ENCODE results near the gene SLC25A13. TPM values are rescaled to one million over a fixed set of nuclear protein-coding genes. Genes with fewer than 3 reads are reported as not detected.

The SLC25A13 gene
- total RNA-seq, 1 experiment from 2014 or later: 71.7 TPM

DNA sequence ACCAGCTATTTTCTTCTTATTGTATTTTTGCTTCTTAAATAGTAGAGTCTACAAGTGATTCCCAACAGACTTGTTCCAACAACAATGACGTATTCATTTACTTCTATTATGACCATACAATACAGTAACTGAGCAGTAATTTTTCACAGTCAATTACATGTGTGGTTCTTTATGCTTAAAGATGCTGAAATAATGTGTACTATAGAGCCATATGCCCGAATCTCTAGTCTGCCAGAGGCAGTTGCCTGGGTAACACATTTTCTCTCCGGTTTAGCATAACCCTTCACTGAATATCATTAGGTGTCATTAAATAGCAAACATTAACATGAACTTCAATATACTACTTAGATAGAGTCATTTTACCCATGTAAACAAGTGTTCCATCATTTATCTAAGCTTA lies 75.0 kb downstream of the SLC25A13 start:
- no peaks in the 10 kb centered on the region for H3K23me2 ChIP-seq (ENCODE audit: insufficient read length, low read depth, low read length, poor library complexity, severe bottlenecking)
- no peak overlapping the region for H3K27ac ChIP-seq (ENCODE audit: insufficient read length, low read depth, low read length)
- TF ChIP-seq, protein P1, sequence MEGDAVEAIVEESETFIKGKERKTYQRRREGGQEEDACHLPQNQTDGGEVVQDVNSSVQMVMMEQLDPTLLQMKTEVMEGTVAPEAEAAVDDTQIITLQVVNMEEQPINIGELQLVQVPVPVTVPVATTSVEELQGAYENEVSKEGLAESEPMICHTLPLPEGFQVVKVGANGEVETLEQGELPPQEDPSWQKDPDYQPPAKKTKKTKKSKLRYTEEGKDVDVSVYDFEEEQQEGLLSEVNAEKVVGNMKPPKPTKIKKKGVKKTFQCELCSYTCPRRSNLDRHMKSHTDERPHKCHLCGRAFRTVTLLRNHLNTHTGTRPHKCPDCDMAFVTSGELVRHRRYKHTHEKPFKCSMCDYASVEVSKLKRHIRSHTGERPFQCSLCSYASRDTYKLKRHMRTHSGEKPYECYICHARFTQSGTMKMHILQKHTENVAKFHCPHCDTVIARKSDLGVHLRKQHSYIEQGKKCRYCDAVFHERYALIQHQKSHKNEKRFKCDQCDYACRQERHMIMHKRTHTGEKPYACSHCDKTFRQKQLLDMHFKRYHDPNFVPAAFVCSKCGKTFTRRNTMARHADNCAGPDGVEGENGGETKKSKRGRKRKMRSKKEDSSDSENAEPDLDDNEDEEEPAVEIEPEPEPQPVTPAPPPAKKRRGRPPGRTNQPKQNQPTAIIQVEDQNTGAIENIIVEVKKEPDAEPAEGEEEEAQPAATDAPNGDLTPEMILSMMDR (conservative IDR thresholded peaks at IDR 0.05): no peak
- H3K18ac ChIP-seq (ENCODE audit: insufficient read length, low read depth, low read length): no peak overlapping the region
- no peak overlapping the region for H2BK20ac ChIP-seq (ENCODE audit: low read depth, low read length, poor library complexity, severe bottlenecking)
- no peak overlapping the region for H3K14ac ChIP-seq (ENCODE audit: insufficient read depth, low read length)
- no peaks in the 10 kb centered on the region for H3K9me3 ChIP-seq (ENCODE audit: control insufficient read depth, low read depth, low read length)
- H3K4ac ChIP-seq (ENCODE audit: low read depth, low read length): no peak overlapping the region
- H3K79me1 ChIP-seq (ENCODE audit: insufficient read depth, low read depth, low read length, poor library complexity, severe bottlenecking): no peaks in the 10 kb centered on the region
- H2BK15ac ChIP-seq (ENCODE audit: low read depth, low read length): no peak overlapping the region
- no peak overlapping the region for H3K56ac ChIP-seq (ENCODE audit: insufficient read length, low read depth, low read length)
- H4K91ac ChIP-seq (ENCODE audit: insufficient read length, low read depth, low read length): no peak overlapping the region
- no peak for DNase-seq
- no peak overlapping the region for H2AFZ ChIP-seq (ENCODE audit: low read length)
- no peak overlapping the region for H3K9ac ChIP-seq (ENCODE audit: extremely low read depth, insufficient read length, low read length)
- no peaks in the 10 kb centered on the region for H3K4me1 ChIP-seq (ENCODE audit: insufficient read depth, low read length)
- WGBS (ENCODE audit: extremely low coverage, insufficient read length, low lambda C conversion rate): no CpG with 5 or more reads among the region's 3 CpGs
- H3K27ac Mint-ChIP-seq: no peak overlapping the region
- no peak overlapping the region for H3K4me3 Mint-ChIP-seq
- H2BK120ac ChIP-seq (ENCODE audit: low read depth, low read length, poor library complexity, severe bottlenecking): no peak overlapping the region
- no peak overlapping the region for H2BK5ac ChIP-seq (ENCODE audit: insufficient read length, low read length)
- H2AK5ac ChIP-seq (ENCODE audit: insufficient read length, low read length): no peak overlapping the region
- no peak overlapping the region for H4K8ac ChIP-seq (replicated peaks; ENCODE audit: insufficient read length, low read depth, low read length)
- peaks cover 0 to 5% (median 3%) of the 10 kb centered on the region in 3 experiments; a peak in 1 of 7 replicates for H3K36me3 Mint-ChIP-seq (ENCODE audit: insufficient read depth in 1 of 3, low read depth in 3 of 3)
- peaks cover 7% of the 10 kb centered on the region in 2 experiments for H3K4me1 Mint-ChIP-seq
- peaks cover 2% of the 10 kb centered on the region; the same call in 1 of the 2 replicates for H3K79me2 ChIP-seq (ENCODE audit: insufficient read depth, low read length)
- H3K27me3 Mint-ChIP-seq (ENCODE audit: low read depth): no peaks in the 10 kb centered on the region
- H4K20me1 ChIP-seq (ENCODE audit: control insufficient read depth, insufficient read depth, insufficient read length): no peaks in the 10 kb centered on the region
- H3K23ac ChIP-seq (ENCODE audit: insufficient read length, low read depth, low read length): no peak overlapping the region
- H3K4me2 ChIP-seq (ENCODE audit: insufficient read depth, insufficient read length, low read length): no peak overlapping the region
- no peak overlapping the region for H3T11ph ChIP-seq (ENCODE audit: low read length)
- H4K5ac ChIP-seq (ENCODE audit: insufficient read length, low read depth, low read length): no peak overlapping the region
- no peak overlapping the region for H2BK12ac ChIP-seq (ENCODE audit: insufficient read length, low read depth, low read length)
- no peaks in the 10 kb centered on the region for H3K27me3 ChIP-seq (ENCODE audit: insufficient read depth, low read length)
- no peaks in the 10 kb centered on the region for H3K9me3 Mint-ChIP-seq

Measured in H9 (cell line).